Keratinocyte (primary cell): ENCODE data around the gene CDH13. TPM values are rescaled to one million over a fixed set of nuclear protein-coding genes. Genes with fewer than 3 reads are reported as not detected.

ENCODE experiments used
- DNase-seq: peaks from one replicate; pipeline ENCODE4 v3.0.0-alpha.2; 2011; ENCODE audit warnings: low read depth, missing footprints, low spot score
- FAIRE-seq: peaks from 2 replicates; lab custom pipeline; 2011; peaks lifted over from hg19 to GRCh38; lab: Jason Lieb, UNC
- H2AFZ ChIP-seq: 2 replicates; pipeline ENCODE4 v1.6.0; 2012; ENCODE audit warnings: low read length, control low read depth, inconsistent platforms; ENCODE audit not compliant: control insufficient read depth
- H3K27ac ChIP-seq: 2 replicates; pipeline ENCODE4 v1.5.1; 2011; ENCODE audit warnings: low read length; ENCODE audit not compliant: control insufficient read depth, insufficient read depth
- H3K27me3 ChIP-seq: 3 replicates; pipeline ENCODE4 v1.6.0; 2011; ENCODE audit warnings: low read length; ENCODE audit not compliant: control insufficient read depth, insufficient read depth; ENCODE audit errors: extremely low read depth
- H3K36me3 ChIP-seq, 2 experiments: 2 replicates in 1 of 2; 3 replicates in 1 of 2; pipeline ENCODE4 v1.5.1; 2011; ENCODE audit warnings: low read length in 2 of 2, mild to moderate bottlenecking in 1 of 2; ENCODE audit not compliant: control insufficient read depth in 2 of 2, insufficient read depth in 2 of 2; ENCODE audit errors: extremely low read depth in 1 of 2
- H3K4me1 ChIP-seq: 3 replicates; pipeline ENCODE4 v1.5.1; 2011; ENCODE audit warnings: low read length; ENCODE audit not compliant: control insufficient read depth, insufficient read depth; ENCODE audit errors: extremely low read depth
- H3K4me2 ChIP-seq: 3 replicates; pipeline ENCODE4 v1.6.0; 2011; ENCODE audit warnings: low read depth, low read length; ENCODE audit not compliant: control insufficient read depth, insufficient read depth; ENCODE audit errors: extremely low read depth
- H3K4me3 ChIP-seq, 3 experiments: fragments of 200-600 bp in 1 of 3; sonication (generic) in 1 of 3; 2 replicates in 2 of 3; 3 replicates in 1 of 3; pipeline ENCODE4 v1.5.1; 2011 to 2016; ENCODE audit warnings: low read length in 3 of 3, mild to moderate bottlenecking in 3 of 3, control low read depth in 2 of 3, inconsistent platforms in 1 of 3, low read depth in 1 of 3, mixed read lengths in 1 of 3, mixed run types in 1 of 3, moderate library complexity in 1 of 3; ENCODE audit not compliant: control insufficient read depth in 2 of 3, insufficient read depth in 2 of 3; ENCODE audit errors: extremely low read depth in 1 of 3
- H3K79me2 ChIP-seq: 2 replicates; pipeline ENCODE4 v1.6.0; 2012; ENCODE audit warnings: low read length; ENCODE audit not compliant: control insufficient read depth, insufficient read depth
- H3K9ac ChIP-seq: 3 replicates; pipeline ENCODE4 v1.6.0; 2011; ENCODE audit warnings: low read length; ENCODE audit not compliant: control insufficient read depth, insufficient read depth; ENCODE audit errors: extremely low read depth
- H3K9me1 ChIP-seq: 3 replicates; pipeline ENCODE4 v1.6.0; 2011; ENCODE audit warnings: low read length; ENCODE audit not compliant: control insufficient read depth, insufficient read depth; ENCODE audit errors: extremely low read depth
- H3K9me3 ChIP-seq: 2 replicates; pipeline ENCODE4 v1.5.1; 2012; ENCODE audit warnings: low read depth, low read length; ENCODE audit not compliant: control insufficient read depth
- H4K20me1 ChIP-seq: 3 replicates; pipeline ENCODE4 v1.6.0; 2011; ENCODE audit warnings: low read length; ENCODE audit not compliant: control insufficient read depth, insufficient read depth; ENCODE audit errors: extremely low read depth
- EZH2 ChIP-seq: IDR thresholded peaks from one replicate; pipeline ENCODE4 v1.6.1; 2012; ENCODE audit warnings: inconsistent platforms, mild to moderate bottlenecking, low read length, moderate library complexity
- dilution Hi-C: fragments of 300-500 bp; cut with MboI; formaldehyde crosslinking; loops from one replicate; pipeline ENCODE4 v1.7.0; 2020; ENCODE audit warnings: low sequenced_read_pairs; ENCODE audit not compliant: extremely low pct_ligation_motif_present
- polyA plus RNA-seq, 5 experiments: library from polyadenylated mRNA; depleted of rRNA in 3 of 5; stranded (reverse) in 3 of 5; stranded (forward) in 1 of 5; unstranded in 1 of 5; fragments of >200 nt; gene quantifications; 1 replicate in 1 of 5; 2 replicates in 3 of 5; 3 replicates in 1 of 5; pipeline versions ENCODE4 v1.2.1 to v1.2.3, GENCODE V29; 2011 to 2012; ENCODE audit warnings: missing spikeins in 2 of 5, low read depth in 1 of 5, low replicate concordance in 1 of 5
- TF ChIP-seq, protein P1 (sequence below), 3 experiments: IDR thresholded peaks in 1 of 3; conservative IDR thresholded peaks in 1 of 3; optimal IDR thresholded peaks in 1 of 3; 2 replicates in 2 of 3; 3 replicates in 1 of 3; pipeline versions ENCODE3 to v1.5.1; 2011; ENCODE audit warnings: low read length in 3 of 3, mild to moderate bottlenecking in 3 of 3, moderate library complexity in 2 of 3, control low read depth in 1 of 3, inconsistent platforms in 1 of 3; ENCODE audit not compliant: insufficient read depth in 2 of 3; ENCODE audit errors: extremely low read depth in 1 of 3

The CDH13 gene
- polyA plus RNA-seq, 1 donor (not counting 4 experiments of a cell fraction or from before 2014, with no cell fraction given) = 111 TPM

DNA sequence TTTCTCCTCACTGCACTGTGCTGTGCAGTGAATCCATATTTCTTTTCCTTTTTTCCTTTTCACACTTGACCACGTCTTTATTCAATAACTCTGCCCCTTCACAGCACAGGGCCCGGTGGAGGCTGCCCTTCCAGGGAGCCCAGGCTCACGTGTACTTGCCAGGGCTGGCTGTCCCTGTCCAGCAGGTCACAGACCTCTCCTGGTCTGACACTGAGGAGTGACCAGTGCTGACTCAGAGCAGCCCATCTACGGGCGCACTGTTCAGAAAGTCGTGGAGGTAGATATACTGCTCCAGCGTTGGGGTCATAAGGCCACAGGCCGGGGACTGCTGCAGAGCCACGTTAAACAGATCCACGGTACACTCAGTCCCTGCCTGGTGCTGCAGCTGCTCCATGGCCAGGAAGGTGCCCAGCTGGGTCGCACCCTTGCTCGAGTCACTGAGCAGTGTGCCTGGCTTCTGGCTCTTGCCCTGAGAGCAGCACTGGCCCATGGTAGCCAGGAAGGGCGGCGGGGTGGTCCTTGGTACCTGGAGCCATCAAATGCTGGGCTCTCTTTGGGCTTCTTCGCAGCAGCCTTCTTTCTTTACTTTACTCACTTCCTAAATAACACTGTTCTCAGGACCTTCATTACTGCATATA, 531.7 kb downstream of the CDH13 start:
- FAIRE-seq = no peak
- Histone ChIP-seq H3K27me3 (no peaks in the 10 kb centered on the region), H3K79me2 (no peaks in the 10 kb centered on the region), H3K9me3 (no peaks in the 10 kb centered on the region), H3K27ac (no peak overlapping the region), H3K4me2 (no peak overlapping the region), H2AFZ (no peak overlapping the region), H3K4me3 (no peak overlapping the region), H3K9me1 (no peaks in the 10 kb centered on the region), H3K4me1 (no peaks in the 10 kb centered on the region), H4K20me1 (no peaks in the 10 kb centered on the region), H3K36me3 (no peaks in the 10 kb centered on the region), H3K9ac (no peak overlapping the region)
- no peak for DNase-seq
- TF ChIP-seq EZH2 = no peak
- TF ChIP-seq, protein P1, sequence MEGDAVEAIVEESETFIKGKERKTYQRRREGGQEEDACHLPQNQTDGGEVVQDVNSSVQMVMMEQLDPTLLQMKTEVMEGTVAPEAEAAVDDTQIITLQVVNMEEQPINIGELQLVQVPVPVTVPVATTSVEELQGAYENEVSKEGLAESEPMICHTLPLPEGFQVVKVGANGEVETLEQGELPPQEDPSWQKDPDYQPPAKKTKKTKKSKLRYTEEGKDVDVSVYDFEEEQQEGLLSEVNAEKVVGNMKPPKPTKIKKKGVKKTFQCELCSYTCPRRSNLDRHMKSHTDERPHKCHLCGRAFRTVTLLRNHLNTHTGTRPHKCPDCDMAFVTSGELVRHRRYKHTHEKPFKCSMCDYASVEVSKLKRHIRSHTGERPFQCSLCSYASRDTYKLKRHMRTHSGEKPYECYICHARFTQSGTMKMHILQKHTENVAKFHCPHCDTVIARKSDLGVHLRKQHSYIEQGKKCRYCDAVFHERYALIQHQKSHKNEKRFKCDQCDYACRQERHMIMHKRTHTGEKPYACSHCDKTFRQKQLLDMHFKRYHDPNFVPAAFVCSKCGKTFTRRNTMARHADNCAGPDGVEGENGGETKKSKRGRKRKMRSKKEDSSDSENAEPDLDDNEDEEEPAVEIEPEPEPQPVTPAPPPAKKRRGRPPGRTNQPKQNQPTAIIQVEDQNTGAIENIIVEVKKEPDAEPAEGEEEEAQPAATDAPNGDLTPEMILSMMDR (optimal IDR thresholded peaks at IDR 0.05 in 1 of 3, IDR thresholded peaks at IDR 0.05 in 1 of 3, conservative IDR thresholded peaks at IDR 0.05 in 1 of 3; ENCODE audit: extremely low read depth in 1 of 3, insufficient read depth in 2 of 3, low read length in 3 of 3) = no peak
- dilution Hi-C loops = no loop called here

- Histone ChIP-seq H3K27me3 (no peaks in the 10 kb centered on the region), H3K9ac (no peak overlapping the region), H3K4me1 (no peaks in the 10 kb centered on the region), H3K27ac (no peak overlapping the region), H3K79me2 (no peaks in the 10 kb centered on the region), H3K9me1 (no peaks in the 10 kb centered on the region), H4K20me1 (no peaks in the 10 kb centered on the region), H3K36me3 (no peaks in the 10 kb centered on the region), H3K4me2 (no peak overlapping the region), H2AFZ (no peak overlapping the region), H3K9me3 (no peaks in the 10 kb centered on the region), H3K4me3 (no peak overlapping the region)
- no peak for TF ChIP-seq EZH2
- TF ChIP-seq, protein P1 (optimal IDR thresholded peaks at IDR 0.05 in 1 of 3, IDR thresholded peaks at IDR 0.05 in 1 of 3, conservative IDR thresholded peaks at IDR 0.05 in 1 of 3; ENCODE audit: extremely low read depth in 1 of 3, insufficient read depth in 2 of 3, low read length in 3 of 3) = no peak
- FAIRE-seq (no peak), DNase-seq (no peak)
- dilution Hi-C loops = no loop called here
Observed at GRCh38 chr16:83159049-83159448, 532.3 kb downstream of the CDH13 start.
